Stimulated activated CD4-positive, alpha-beta T cell treated with anti-CD3 and anti-CD28 coated beads, TNF-alpha, amount 100 ng/mL, for 4 hours (primary cell): Measurements from ENCODE around the gene ISCA2.
"Not testable (repeated sequence)": the region's sequence is repeated elsewhere in the genome, so short reads cannot be mapped to it uniquely, and the experiment has no call there.

Source experiments
- DNase-seq, 3 experiments: peaks; one replicate each; pipeline ENCODE4 v3.0.0-alpha.2; 2020; ENCODE audit warnings: low read depth in 3 of 3

Gene ISCA2

GRCh38 chr14:74493343-74494261 lies at the start of gene ISCA2:
Gene ISCA2 (plus strand): TSS chr14:74493765. CDS start chr14:74493775, 10 bp downstream.
- DNase-seq: peak; percentile 96 to 100 (median 99)

- no peak for DNase-seq
Measured at GRCh38 chr14:74444866-74445265, 48.7 kb upstream of the ISCA2 start.

- DNase-seq: not testable (repeated sequence)
Measured at GRCh38 chr14:74454397-74454796, 39.2 kb upstream of the ISCA2 start.

- DNase-seq: no peak
Measured at GRCh38 chr14:74456684-74457564, 36.6 kb upstream of the ISCA2 start.

- DNase-seq: no peak
Measured at GRCh38 chr14:74457565-74457895, 36.0 kb upstream of the ISCA2 start.

- DNase-seq: no peak
Measured at GRCh38 chr14:74459289-74459946, 34.1 kb upstream of the ISCA2 start.

- DNase-seq: no peak
Measured at GRCh38 chr14:74459976-74460375, 33.6 kb upstream of the ISCA2 start.

GRCh38 chr14:74462993-74463392 lies 30.6 kb upstream of the ISCA2 start:
- DNase-seq: no peak

GRCh38 chr14:74463697-74464096 lies 29.9 kb upstream of the ISCA2 start:
- DNase-seq: no peak

GRCh38 chr14:74464785-74465184 lies 28.8 kb upstream of the ISCA2 start:
- DNase-seq: no peak

- no peak for DNase-seq
Measured at GRCh38 chr14:74465335-74465734, 28.2 kb upstream of the ISCA2 start.

GRCh38 chr14:74468513-74468912 lies 25.1 kb upstream of the ISCA2 start:
- no peak for DNase-seq

GRCh38 chr14:74469548-74470518 lies 23.7 kb upstream of the ISCA2 start:
- no peak for DNase-seq

GRCh38 chr14:74472601-74473000 lies 21.0 kb upstream of the ISCA2 start:
- DNase-seq: no peak

- DNase-seq: no peak
Measured at GRCh38 chr14:74474376-74474775, 19.2 kb upstream of the ISCA2 start.

GRCh38 chr14:74475678-74476077 lies 17.9 kb upstream of the ISCA2 start:
- no peak for DNase-seq

- no peak for DNase-seq
Measured at GRCh38 chr14:74476107-74476506, 17.5 kb upstream of the ISCA2 start.

GRCh38 chr14:74476607-74477006 lies 17.0 kb upstream of the ISCA2 start:
- no peak for DNase-seq

GRCh38 chr14:74478996-74479635 lies 14.4 kb upstream of the ISCA2 start:
- DNase-seq: no peak

- DNase-seq: no peak
Measured at GRCh38 chr14:74480046-74480445, 13.5 kb upstream of the ISCA2 start.
